HCT116 (cell line): ENCODE measurements around the gene ZYG11B. TPM values are rescaled to one million over a fixed set of nuclear protein-coding genes. Genes with fewer than 3 reads are reported as not detected.
A peak's percentile ranks its signal among the peaks of the same experiment; 100 is the strongest.

Experiments
- ATAC-seq: fragments of 200-7000 bp; cut with Tn5 transposase; 2 replicates; pipeline ENCODE4 v1.9.1; 2020; ENCODE audit warnings: mild to moderate bottlenecking, moderate library complexity
- BruUV-seq: library from RNA; stranded (reverse); fragments of 400-500 nt; replicated peaks from 2 replicates; lab custom pipeline; 2021; lab: Mats Ljungman, UMichigan
- CTCF ChIA-PET: fragments of 300-600 bp; sonication (Branson Sonifier 250); formaldehyde crosslinking; loops from one replicate; lab custom pipeline; 2021; ENCODE audit warnings: antibody characterized with exemption; lab: Charles Lee
- POLR2A ChIA-PET: fragments of 300-600, 350-600 bp; sonication (Branson Sonifier 250); formaldehyde crosslinking; loops from one replicate; lab custom pipeline; 2021; ENCODE audit warnings: antibody characterized with exemption; lab: Charles Lee
- RAD21 ChIA-PET, 2 experiments: fragments of 300-600 bp; sonication (Branson Sonifier 250); formaldehyde crosslinking; loops; one replicate each; lab custom pipeline; 2023; ENCODE audit warnings: low total read pairs in 2 of 2; ENCODE audit not compliant: uncharacterized antibody in 2 of 2, unreplicated experiment in 2 of 2, low non-redundant PET in 1 of 2; lab: Charles Lee
- DNase-seq: peaks from one replicate; pipeline ENCODE4 v3.0.0-alpha.2; 2010; ENCODE audit warnings: low read depth, low spot score
- H2AFZ ChIP-seq: fragments of 200-600 bp; shearing (Covaris generic), sonication (generic); 2 replicates; pipeline ENCODE4 v1.6.1; 2017; ENCODE audit warnings: low read depth, mixed run types, mixed read lengths, antibody characterized with exemption, low read length; ENCODE audit not compliant: poor library complexity, severe bottlenecking
- H3K27ac ChIP-seq: 2 replicates; pipeline ENCODE4 v1.5.1; 2012; ENCODE audit warnings: low read depth, low read length
- H3K27me3 ChIP-seq: fragments of 200-600 bp; sonication (generic); 2 replicates; pipeline ENCODE4 v1.6.1; 2016; ENCODE audit warnings: mixed run types, low read length, mixed read lengths; ENCODE audit not compliant: insufficient read depth
- H3K36me3 ChIP-seq, 2 experiments: fragments of 200-500 bp in 1 of 2; fragments of 200-600 bp in 1 of 2; sonication (Bioruptor generic) in 1 of 2; sonication (generic) in 1 of 2; 2 replicates each; pipeline versions ENCODE4 v1.5.1 to v1.6.1; 2014 to 2016; ENCODE audit warnings: low read length in 2 of 2, inconsistent platforms in 1 of 2, mixed read lengths in 1 of 2, mixed run types in 1 of 2; ENCODE audit not compliant: insufficient read depth in 2 of 2, control insufficient read depth in 1 of 2
- H3K4me1 ChIP-seq, 2 experiments: fragments of 200-600 bp in 1 of 2; sonication (generic) in 1 of 2; 2 replicates each; pipeline versions ENCODE4 v1.5.1 to v1.6.1; 2012 to 2017; ENCODE audit warnings: low read length in 2 of 2, inconsistent platforms in 1 of 2, mild to moderate bottlenecking in 1 of 2, mixed read lengths in 1 of 2, mixed run types in 1 of 2, moderate library complexity in 1 of 2; ENCODE audit not compliant: insufficient read depth in 2 of 2, control insufficient read depth in 1 of 2
- H3K4me2 ChIP-seq: fragments of 200-600 bp; sonication (generic); 2 replicates; pipeline ENCODE4 v1.6.1; 2017; ENCODE audit warnings: mixed run types, low read length, mixed read lengths
- H3K4me3 ChIP-seq, 2 experiments: fragments of 200-600 bp in 1 of 2; sonication (generic) in 1 of 2; replicated peaks in 1 of 2; 2 replicates each; pipeline ENCODE4 v1.5.1; 2011 to 2016; ENCODE audit warnings: low read length in 2 of 2, control low read depth in 1 of 2, low read depth in 1 of 2, mild to moderate bottlenecking in 1 of 2, mixed read lengths in 1 of 2, mixed run types in 1 of 2
- H3K79me2 ChIP-seq: fragments of 200-600 bp; sonication (generic); 2 replicates; pipeline ENCODE4 v1.6.1; 2017; ENCODE audit warnings: mild to moderate bottlenecking, mixed run types, low read length, moderate library complexity, mixed read lengths; ENCODE audit not compliant: insufficient read depth
- H3K9ac ChIP-seq: fragments of 200-600 bp; sonication (generic); 2 replicates; pipeline ENCODE4 v1.6.1; 2016; ENCODE audit warnings: low read length, mixed read lengths
- H3K9me2 ChIP-seq: fragments of 200-600 bp; sonication (generic), shearing (Covaris generic); 2 replicates; pipeline ENCODE4 v1.6.1; 2017; ENCODE audit warnings: mixed run types, mild to moderate bottlenecking, moderate library complexity; ENCODE audit not compliant: insufficient read depth
- H3K9me3 ChIP-seq, 2 experiments: fragments of 200-500 bp in 1 of 2; fragments of 200-600 bp in 1 of 2; sonication (Bioruptor generic) in 1 of 2; sonication (generic) in 1 of 2; 2 replicates each; pipeline ENCODE4 v1.6.1; 2014 to 2017; ENCODE audit warnings: low read length in 2 of 2, mixed read lengths in 2 of 2, inconsistent platforms in 1 of 2, low read depth in 1 of 2, mild to moderate bottlenecking in 1 of 2, mixed run types in 1 of 2, moderate library complexity in 1 of 2; ENCODE audit not compliant: control insufficient read depth in 1 of 2, insufficient read depth in 1 of 2
- H4K20me1 ChIP-seq: fragments of 200-600 bp; sonication (generic), shearing (Covaris generic); 2 replicates; pipeline ENCODE4 v1.6.1; 2017; ENCODE audit warnings: mixed run types, mild to moderate bottlenecking, moderate library complexity; ENCODE audit not compliant: insufficient read depth
- EZH2phosphoT487 ChIP-seq: fragments of 200-600 bp; IDR thresholded peaks from 2 replicates; pipeline ENCODE4 v1.6.1; 2018; ENCODE audit warnings: antibody characterized with exemption, borderline replicate concordance
- MAX ChIP-seq: IDR thresholded peaks from 2 replicates; pipeline ENCODE4 v1.6.1; 2012
- POLR2A ChIP-seq: IDR thresholded peaks from 2 replicates; pipeline ENCODE4 v1.7.0; 2011; ENCODE audit warnings: borderline replicate concordance; ENCODE audit not compliant: insufficient read depth, insufficient read length; ENCODE audit errors: extremely low read depth
- POLR2AphosphoS5 ChIP-seq: IDR thresholded peaks from 2 replicates; pipeline ENCODE4 v1.6.1; 2011; ENCODE audit warnings: mild to moderate bottlenecking, low read depth, low read length, moderate library complexity
- SRF ChIP-seq: IDR thresholded peaks from 2 replicates; pipeline ENCODE4 v1.6.1; 2012; ENCODE audit warnings: low read depth
- TCF7L2 ChIP-seq: IDR thresholded peaks from 2 replicates; pipeline ENCODE4 v1.7.0; 2011; ENCODE audit warnings: borderline replicate concordance, inconsistent platforms; ENCODE audit not compliant: insufficient read depth, insufficient read length; ENCODE audit errors: extremely low read depth
- ZFX ChIP-seq: fragments of 450-650 bp; IDR thresholded peaks from 2 replicates; pipeline ENCODE4 v1.6.1; 2017
- ZNF274 ChIP-seq: fragments of 200-500 bp; sonication (Bioruptor generic); IDR thresholded peaks from 2 replicates; pipeline ENCODE4 v1.6.1; 2014; ENCODE audit warnings: mild to moderate bottlenecking, low read depth, low read length, inconsistent platforms
- intact Hi-C: fragments of 100-400 bp; cut with micrococcal nuclease; formaldehyde crosslinking; loops from 2 replicates; pipeline ENCODE4 v1.10.0; 2022
- total RNA-seq: library from RNA; stranded (reverse); gene quantifications from one replicate; pipeline ENCODE4 v1.2.1, GENCODE V29; 2021; ENCODE audit not compliant: unreplicated experiment

ZYG11B gene
- total RNA-seq, 1 experiment from 2014 or later = 20.7 TPM

- Histone ChIP-seq H3K9ac (no peak overlapping the region), H3K36me3 (no peaks in the 10 kb centered on the region), H2AFZ (no peak overlapping the region), H3K27me3 (no peaks in the 10 kb centered on the region), H3K9me3 (no peaks in the 10 kb centered on the region), H3K79me2 (peaks cover 16% of the 10 kb centered on the region), H3K9me2 (no peaks in the 10 kb centered on the region; the same call in 1 of the 2 replicates), H4K20me1 (no peaks in the 10 kb centered on the region), H3K27ac (no peak overlapping the region), H3K4me1 (peaks cover 10 to 16% of the 10 kb centered on the region in 2 experiments; a peak in 3 of 4 replicates), H3K4me3 (no peak overlapping the region), H3K4me2 (no peak overlapping the region)
- TF ChIP-seq ZNF274 = no peak
- no peak for TF ChIP-seq EZH2phosphoT487
- no peak for TF ChIP-seq ZFX
- no peak for TF ChIP-seq POLR2AphosphoS5
- no peak for TF ChIP-seq MAX
- TF ChIP-seq TCF7L2 = no peak
- no peak for TF ChIP-seq POLR2A
- ATAC-seq (no peak), DNase-seq (no peak)
- RAD21 ChIA-PET = no interaction called here
- POLR2A ChIA-PET = no interaction called here
- intact Hi-C loops = no loop called here
- BruUV-seq = no TSS peak
- CTCF ChIA-PET = no interaction called here
Observed at GRCh38 chr1:52723260-52723659, 3.0 kb upstream of the ZYG11B start.

GRCh38 chr1:52725903-52726264 lies 369 bp upstream of the ZYG11B start:
- peak overlapping the region; percentile 27 to 94; a peak in 3 of 4 replicates for H3K4me3 ChIP-seq
- ChIA-PET POLR2A (interaction anchor here (0.7 to 1.3 kb wide), 3 partner anchors 22 to 322 kb away, joined by 3 to 4 read pairs (median 3); partner anchors contain the start of genes ORC1 and PRPF38A), RAD21 (no interaction called here), CTCF (interaction anchor here (0.6 to 1.5 kb wide), 3 partner anchors 8 to 149 kb away, joined by 3 to 4 read pairs (median 3); no protein-coding TSS in a partner anchor)
- no peak overlapping the region for H3K27ac ChIP-seq
- H3K9me2 ChIP-seq = no peaks in the 10 kb centered on the region; the same call in 1 of the 2 replicates
- H3K4me2 ChIP-seq = peak overlapping the region; percentile 98
- ATAC-seq (no peak), DNase-seq (no peak)
- H3K79me2 ChIP-seq = peaks cover 32% of the 10 kb centered on the region
- no peaks in the 10 kb centered on the region for H3K9me3 ChIP-seq
- intact Hi-C loops = no loop called here
- H4K20me1 ChIP-seq = no peaks in the 10 kb centered on the region
- H3K4me1 ChIP-seq = peaks cover 10 to 21% of the 10 kb centered on the region in 2 experiments; a peak in 3 of 4 replicates
- no peak overlapping the region for H3K9ac ChIP-seq
- no TSS peak for BruUV-seq
- peak overlapping the region; percentile 86 for H2AFZ ChIP-seq
- no peaks in the 10 kb centered on the region for H3K36me3 ChIP-seq
- TF ChIP-seq SRF = no peak
- H3K27me3 ChIP-seq = no peaks in the 10 kb centered on the region
